Left hindlimb (tissue), 1 donor: Measurements from ENCODE around the gene DDX54.
"Not testable (repeated sequence)": the region's sequence is repeated elsewhere in the genome, so short reads cannot be mapped to it uniquely, and the experiment has no call there.

ENCODE experiments used
- DNase-seq: peaks from one replicate; pipeline ENCODE4 v3.0.0-alpha.2; 2018

The DDX54 gene

DNA sequence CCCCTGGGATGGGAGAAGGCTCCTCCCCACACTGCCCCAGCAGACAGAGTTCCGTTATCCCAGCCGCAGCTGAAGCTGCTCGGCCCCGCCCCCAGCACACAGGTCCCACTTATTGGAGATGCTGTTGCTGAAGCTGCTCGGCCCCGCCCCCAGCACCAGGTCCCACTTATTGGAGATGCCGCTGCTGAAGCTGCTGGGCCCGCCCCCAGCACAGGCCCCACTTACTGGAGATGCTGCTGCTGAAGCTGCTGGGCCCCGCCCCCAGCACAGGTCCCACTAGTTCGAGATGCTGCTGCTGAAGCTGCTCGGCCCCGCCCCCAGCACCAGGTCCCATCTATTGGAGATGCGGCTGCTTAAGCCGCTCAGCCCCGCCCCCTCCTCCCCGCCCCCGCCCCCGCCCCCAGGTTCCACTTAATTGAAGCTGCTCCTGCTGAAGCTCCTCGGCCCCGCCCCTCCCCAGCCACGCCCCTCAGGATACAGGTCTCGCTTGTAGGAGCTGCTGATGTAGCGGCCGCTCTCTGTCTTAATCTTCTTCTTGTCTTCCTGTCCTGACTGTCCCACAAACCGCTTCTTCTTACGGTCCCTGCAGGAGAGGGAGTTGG is 23.8 kb downstream of the DDX54 start:
- no peak for DNase-seq

DNA sequence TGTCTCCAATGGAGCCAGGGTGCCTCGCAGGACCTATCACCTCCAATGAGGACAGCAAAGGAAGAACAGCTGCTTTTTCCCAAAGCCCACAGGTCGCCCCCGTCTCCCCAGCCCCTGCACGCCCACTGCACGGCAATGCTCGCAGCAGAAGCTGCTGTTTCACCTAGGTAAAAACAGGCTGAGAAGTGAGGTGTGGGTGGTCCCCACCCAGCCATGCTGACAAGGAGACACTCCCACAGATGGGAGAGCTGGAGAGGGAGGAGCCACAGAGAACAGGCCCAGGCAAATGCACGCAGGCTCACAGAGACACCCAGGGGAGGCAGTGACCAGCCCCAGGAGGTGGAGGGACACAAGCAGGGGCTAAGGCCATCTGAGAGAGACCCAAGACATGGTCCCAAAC is 25.3 kb downstream of the DDX54 start:
- no peak for DNase-seq

DNA sequence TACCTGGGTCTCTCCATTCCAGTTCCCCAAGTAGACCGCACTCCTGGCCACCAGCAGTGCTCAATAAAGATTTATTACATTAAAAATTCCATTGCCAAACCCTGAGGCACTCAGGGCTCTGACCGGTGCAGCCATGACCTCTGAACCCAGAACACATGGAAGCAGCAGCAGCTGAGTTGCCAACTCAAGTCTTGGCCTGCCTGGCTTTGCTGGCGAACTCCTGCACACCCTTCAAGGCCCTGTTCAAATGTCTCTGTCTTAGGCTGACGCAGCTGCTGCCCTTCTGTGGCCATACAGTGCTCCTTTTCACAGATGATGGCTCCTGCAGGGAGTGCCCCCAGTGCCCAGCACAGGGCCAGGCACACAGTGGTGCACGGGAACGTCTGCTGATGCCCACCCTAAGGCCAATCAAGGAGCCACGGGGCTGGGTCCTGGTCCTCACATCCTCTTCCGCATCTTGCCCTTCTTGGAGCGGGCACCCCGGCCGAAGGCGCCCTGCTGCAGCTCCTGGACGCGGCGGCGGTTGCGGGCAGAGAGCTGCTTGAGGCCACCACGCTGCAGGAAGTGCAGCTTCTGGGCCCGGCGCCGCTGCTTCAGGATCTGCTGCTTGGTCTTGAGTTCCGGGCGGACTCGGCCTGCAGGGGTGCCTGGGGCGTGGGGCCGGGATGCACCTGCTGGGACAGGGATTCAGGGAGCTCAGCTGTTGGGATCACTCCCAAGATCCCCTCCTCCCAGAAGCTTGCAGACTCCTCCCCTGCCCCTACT is 26.7 kb downstream of the DDX54 start:
- DNase-seq, result no peak

- no peak for DNase-seq
Measured at GRCh38 chr12:113157218-113157859, 27.9 kb downstream of the DDX54 start.

- no peak for DNase-seq
Measured at GRCh38 chr12:113155646-113156045, 29.6 kb downstream of the DDX54 start.

GRCh38 chr12:113155060-113155459 is 30.2 kb downstream of the DDX54 start:
- DNase-seq, result no peak

DNA sequence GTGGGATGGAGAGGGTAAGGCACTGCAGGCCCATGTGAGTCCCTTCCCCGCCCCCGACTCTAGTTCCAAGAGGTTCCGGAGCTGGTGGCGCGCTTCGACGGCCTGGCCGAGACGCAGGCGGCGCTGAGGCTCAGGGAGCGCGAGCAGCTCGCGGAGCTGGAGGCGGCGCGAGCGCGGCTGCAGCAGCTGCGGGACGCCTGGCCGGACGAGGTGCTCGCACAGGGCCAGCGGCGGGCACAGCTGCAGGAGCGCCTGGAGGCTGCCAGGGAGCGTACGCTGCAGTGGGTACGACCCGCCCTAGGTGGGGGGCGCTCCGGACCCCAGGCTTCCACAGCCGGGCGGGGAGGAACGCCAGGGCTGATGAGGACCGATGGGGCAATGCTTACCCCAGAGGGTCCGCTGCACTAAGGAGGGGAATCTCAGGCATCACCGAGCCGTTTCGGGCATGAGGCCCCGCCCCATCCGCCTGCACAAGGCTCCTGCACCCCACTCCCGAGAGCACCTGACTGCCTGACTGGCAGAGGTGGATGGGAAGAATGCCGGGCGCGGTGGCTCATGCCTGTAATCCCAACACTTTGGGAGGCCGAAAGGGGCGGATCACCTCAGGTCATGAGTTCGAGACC is 30.8 kb downstream of the DDX54 start:
- DNase-seq, result no peak

DNA sequence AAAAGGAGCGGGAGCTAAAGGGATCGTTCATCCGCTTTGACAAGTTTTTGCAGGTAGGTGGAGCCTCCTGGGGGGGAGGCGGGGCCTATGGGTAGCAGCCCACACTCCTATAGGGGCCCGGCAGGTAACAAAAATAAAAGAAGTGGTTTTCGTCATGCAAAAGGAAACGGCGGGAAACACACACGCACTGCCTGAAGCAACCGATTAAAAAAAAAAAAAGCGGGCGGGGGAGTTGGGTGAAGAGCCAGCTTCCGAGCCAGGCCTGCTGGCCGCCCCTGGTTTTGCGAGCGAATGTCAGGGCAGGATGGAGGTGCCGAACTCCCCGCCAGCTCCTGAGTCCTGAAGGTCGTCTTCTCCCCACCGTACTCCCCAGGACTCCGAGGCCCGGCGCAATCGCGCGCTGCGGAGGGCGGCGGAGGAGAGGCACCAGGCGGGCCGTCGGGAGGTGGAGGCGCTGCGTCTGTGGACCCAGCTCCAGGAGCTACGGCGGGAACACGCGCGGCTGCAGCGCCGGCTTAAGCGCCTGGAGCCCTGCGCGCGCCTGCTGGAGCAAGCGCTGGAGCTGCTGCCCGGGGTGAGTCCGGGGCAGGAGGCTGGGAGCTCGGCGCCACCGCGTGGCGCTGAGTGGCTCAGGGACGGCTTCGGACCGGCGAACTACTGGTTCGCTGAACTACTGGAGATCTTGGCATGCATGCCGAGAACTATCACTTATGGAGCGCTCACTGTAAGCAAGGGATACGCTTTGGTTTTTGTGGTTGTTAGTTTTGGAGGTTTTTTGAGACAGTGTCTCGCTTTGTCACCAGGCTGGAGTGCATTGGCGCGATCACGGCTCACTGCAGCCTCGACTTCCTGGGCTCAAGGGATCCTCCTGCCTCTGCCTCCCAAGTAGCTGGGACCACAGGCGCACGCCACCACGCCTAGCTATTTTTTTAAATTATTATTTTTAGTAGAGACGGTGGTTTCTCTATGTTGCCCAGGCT is 32.2 kb downstream of the DDX54 start:
- DNase-seq, result peak; percentile 74

- no peak for DNase-seq
Measured at GRCh38 chr12:113152196-113152834, 33.0 kb downstream of the DDX54 start.

GRCh38 chr12:113151655-113152054 is 33.6 kb downstream of the DDX54 start:
- no peak for DNase-seq

- DNase-seq, result peak; percentile 86
Measured at GRCh38 chr12:113149361-113150150, 35.7 kb downstream of the DDX54 start, which contains the start of gene CFAP73. CFAP73 (plus strand) TSS chr12:113149724; CDS start chr12:113149858, 134 bp downstream.

GRCh38 chr12:113146999-113147398 is 38.3 kb downstream of the DDX54 start:
- DNase-seq, result no peak

DNA sequence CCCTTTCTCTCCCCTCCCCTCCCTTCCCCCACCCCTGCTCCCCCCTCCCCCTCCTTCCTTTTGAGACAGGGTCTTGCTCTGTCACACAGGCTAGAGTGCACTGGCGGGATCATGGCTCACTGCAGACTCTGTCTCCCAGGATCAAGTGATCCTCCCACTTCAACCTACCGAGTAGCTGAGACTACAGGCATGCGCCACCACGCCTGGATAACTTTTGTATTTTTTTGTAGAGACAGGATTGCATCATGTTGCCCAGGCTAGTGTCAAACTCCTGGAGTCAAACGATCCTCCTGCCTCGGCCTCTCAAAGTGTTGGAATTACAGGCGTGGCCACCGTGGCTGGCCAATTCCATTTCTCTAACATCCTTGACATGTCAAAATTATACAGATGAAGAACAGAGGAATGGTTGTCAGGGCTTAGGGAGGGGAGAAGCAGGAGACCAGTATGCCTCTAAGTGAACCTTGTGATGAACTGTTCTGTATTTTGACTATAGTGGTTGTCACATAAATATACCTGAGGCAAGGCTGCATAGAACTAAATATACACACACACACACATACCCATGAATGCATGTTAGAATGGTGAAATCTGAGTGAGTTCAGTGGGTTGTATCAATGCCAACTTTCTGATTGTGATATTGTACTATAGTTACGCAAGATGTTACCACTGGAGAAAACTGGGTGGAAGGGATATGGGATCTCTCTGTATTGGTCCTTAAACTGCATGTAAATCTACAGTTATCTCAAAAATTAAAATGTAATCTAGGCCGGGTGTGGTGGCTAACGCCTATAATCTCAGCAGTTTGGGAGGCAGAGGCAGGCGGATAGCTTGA is 39.3 kb downstream of the DDX54 start:
- DNase-seq, result no peak

GRCh38 chr12:113144806-113145205 is 40.5 kb downstream of the DDX54 start:
- DNase-seq, result no peak

GRCh38 chr12:113143959-113144358 is 41.3 kb downstream of the DDX54 start:
- DNase-seq, result no peak

DNA sequence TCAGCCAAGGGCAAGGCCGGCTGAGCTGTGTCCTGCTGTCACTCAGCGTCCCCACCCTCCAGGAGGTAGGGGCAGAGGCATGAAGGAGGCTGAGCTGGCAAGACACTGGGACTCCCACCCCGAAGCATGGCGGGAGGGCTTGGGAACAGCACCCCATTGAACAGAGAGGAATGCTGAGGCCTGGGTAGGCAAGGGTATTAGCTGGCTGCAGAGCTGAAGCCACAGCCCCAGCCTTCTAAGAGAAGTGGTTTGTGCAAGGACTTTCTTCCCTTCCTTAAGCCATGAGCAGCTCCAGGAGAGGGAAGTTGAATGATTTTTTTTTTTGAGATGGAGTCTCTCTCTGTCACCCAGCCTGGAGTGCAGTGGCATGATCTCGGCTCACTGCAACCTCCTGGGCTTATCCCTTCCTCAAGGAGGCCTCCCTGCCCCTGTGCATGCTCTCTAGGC is 42.4 kb downstream of the DDX54 start:
- DNase-seq, result no peak

DNA sequence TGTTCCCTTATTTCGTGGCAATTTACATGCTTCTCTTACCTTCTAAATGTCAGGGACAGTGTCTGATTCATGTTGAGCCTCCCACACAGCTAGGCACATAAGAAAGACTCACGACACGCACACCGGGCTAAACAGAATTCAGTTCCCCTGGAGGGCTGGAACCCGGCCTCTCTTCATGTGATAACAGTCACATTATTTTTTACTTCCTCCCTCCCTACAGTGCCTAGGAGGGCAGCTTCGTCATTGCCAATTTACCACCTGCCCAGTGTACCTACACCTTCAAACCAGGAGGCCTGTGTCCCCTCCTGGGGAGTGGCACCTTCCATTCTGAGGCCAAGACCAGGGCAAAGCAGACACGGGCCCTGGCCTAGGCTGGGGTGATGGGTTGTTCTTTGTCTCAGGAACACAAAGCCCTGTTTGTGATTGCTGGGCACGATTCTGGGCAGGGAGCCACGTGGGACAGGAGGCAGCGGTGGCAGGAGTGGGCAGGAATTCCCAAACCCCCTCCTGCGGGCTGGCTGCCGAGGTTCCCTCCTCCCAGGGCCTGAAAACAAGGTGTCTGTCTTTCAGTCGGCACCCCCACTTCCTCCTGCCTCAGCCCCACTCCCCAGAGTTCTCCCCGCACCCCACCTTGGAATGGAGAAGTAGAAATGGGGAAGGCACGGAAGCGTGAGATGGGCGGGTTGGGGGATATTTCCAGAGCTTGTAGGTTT is 42.9 kb downstream of the DDX54 start:
- no peak for DNase-seq

DNA sequence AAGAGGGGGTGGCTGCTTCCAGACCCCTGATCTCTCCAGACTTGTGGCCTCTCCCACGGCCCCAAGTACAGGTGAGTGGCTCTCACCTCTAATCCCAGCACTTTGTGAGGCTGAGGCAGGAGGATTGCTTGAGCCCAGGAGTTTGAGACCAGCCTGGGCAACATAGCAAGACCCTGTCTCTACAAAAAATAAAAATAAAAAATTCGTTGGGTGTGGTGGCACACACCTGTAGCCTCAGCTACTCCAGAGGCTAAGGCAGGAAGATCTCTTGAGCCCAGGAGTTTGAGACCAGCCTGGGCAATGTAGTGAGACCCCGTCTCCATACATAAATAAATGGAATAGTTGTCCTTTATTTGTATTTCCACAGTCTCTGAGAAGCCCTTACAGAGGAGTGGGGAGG is 43.6 kb downstream of the DDX54 start:
- DNase-seq, result not testable (repeated sequence)

- no peak for DNase-seq
Measured at GRCh38 chr12:113140706-113141105, 44.6 kb downstream of the DDX54 start.
